Superior temporal gyrus (tissue), 1 donor: ENCODE data around the gene KAT8.
"Not testable (repeated sequence)": the region's sequence is repeated elsewhere in the genome, so short reads cannot be mapped to it uniquely, and the experiment has no call there.

Experiments
- DNase-seq: peaks from one replicate; pipeline ENCODE4 v3.0.0-alpha.2; 2016; ENCODE audit errors: extremely low spot score

Gene KAT8

DNA sequence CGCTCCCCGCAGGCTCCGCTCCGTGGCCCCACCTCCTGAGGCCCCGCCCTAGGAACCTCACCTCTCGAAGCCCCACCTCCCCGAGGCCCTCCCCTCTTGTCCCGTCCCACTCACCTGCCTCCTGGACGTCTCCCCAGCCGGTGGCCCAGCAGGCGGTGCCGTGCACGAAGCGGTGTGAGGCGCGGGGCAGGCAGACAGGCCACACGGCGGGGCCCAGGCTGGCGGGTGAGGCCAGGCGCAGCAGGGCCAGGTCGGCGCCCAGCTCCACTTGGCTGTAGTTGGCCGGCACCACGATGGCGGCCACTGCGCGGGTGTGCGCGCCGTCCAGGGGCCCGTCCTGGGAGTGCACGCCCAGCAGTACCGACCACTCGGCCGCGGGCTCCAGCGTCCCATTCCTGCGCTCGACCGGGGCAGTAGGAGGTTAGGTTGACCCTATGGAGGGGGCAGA is 30.8 kb downstream of the KAT8 start:
- DNase-seq: no peak

DNA sequence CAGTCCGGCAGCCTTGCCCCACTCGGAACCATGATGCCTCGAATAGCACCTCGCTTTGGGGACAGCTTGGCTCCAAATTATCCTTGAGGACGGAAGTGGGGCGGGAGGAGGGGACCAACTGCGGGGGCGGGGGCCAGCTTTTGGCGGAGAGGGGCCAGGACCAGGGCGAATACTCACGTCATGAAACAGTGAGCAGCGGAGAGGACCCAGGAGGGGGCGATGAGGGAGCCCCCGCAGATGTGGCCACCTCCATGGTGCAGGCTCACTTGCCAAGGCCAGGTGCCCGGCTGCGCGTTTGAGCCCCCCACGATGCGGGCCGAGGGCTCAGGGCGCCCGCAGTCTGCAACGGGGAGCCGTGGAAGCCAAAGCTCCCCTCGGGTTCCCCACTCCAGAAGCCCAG is 31.4 kb downstream of the KAT8 start:
- DNase-seq: no peak

DNA sequence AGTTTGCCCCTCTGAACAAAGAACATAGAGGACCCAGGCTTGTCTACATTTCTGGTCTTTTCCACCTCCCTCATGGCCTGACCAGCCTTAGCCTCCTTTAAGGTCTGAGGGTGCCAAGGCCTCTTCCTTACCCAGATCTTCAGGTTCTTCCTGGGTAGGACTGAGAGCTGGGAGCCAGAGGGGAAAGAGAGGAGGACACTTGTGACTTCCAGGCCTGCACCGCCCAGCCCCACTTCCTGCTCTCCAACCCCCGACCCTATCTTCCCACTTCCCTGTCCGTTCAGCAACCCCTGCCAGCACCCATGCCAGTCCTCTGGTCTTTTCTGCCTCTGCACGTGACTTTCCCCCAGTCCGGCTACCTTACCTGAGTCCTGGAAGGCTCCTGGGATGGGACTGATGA is 31.9 kb downstream of the KAT8 start:
- DNase-seq: no peak

DNA sequence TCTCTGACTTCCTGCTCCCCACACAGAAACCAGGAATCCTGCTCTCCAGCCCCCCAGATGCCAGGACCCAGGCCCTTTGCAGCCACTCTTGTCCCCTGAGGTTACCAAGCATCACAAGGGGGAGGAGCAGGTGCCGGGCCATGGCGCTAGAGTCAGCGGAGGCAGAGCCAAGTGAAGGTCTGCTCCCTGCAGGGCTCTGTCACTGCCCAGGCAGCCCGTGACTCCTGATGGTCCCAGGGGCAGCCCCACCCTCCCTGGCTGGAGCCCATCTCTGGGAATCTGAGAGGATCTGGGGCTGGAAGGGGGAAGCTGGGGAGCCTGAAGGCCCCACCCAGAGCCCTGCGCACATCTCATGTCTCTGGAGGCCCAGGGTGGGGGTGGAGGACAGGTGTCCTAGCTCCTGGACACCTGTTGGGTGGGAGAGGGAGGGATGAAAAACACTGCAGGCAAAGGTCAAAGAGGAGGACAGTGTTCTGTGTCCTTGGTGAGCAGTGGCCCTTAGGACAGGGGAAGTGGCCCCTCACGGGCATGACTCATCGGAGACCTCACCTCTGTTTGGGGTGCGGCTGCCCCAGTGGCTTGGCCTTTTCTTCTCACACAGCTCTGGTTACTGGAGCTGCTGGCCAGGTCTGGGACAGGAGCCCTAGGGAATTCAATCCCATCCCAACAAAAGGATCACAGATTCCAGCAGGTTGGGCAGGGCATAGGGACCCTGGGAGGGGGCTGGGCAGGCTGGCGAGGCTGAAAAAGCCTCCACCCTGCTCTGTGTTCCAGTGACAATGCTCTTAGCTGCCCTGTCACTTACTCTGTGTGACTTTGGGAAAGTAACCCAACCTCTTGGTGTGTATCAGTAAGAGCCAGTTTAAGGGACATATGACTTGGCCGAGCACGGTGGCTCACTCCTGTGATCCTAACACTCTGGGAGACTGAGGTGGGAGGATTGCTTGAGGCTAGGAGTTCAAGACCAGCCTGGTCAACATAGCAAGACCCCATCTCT is 32.7 kb downstream of the KAT8 start, which contains the start of gene PRSS36:
TSS of gene PRSS36 (minus strand) at position 173 of the 997 bp plus-strand sequence. CDS start at position 142, 31 bp downstream.
- DNase-seq: no peak

DNA sequence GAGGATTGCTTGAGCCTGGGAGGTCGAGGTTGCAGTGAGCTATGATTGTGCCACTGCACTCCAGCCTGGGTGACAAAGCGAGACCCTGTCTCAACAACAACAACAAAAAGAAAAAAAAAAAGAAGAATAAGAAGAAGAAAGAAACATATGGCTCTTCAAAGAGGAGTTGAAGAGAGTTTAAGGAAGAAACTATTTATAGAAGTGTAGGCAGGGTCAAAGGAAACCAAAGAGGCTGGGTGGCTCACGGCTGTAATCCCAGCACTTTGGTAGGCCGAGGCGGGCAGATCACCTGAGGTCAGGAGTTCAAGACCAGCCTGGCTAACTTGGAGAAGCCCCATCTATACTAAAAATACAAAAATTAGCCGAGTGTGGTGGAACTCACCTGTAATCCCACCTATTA is 33.5 kb downstream of the KAT8 start:
- DNase-seq: not testable (repeated sequence)

DNA sequence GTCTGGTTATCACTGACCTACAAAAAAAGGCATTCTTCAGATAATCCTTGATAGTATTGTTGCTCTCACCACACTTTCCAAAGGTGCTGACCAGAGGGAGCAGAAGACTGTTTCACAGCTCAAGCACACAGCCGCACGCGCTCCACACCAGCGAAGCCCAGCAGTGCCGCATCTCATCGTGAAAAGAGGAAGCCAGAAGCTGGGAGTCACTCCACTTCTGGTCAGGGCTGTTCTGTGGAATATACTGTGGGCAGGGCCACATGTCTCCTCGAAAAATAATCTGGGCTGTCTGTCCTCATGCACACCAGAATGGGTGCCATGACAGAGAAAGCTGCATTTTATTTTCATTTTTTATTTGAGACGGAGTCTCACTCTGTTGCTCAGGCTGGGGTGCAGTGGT is 39.7 kb downstream of the KAT8 start:
- peak; percentile 10 for DNase-seq

DNA sequence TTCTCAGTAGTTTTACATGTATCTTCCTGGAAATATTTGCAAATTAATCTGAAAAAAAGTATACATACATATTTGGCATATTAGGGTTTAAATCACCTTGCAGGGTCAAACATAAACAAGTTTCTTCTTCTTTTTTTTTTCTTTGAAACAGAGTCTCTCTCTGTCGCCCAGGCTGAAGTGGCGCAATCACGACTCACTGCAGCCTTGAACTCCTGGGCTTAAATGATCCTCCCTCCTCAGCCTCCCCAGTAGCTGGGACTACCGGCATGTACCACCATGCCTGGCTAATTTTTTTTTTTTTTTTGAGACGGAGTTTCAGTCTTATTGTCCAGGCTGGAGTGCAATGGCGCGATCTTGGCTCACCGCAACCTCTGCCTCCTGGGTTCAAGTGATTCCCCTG is 49.9 kb downstream of the KAT8 start:
- DNase-seq: no peak

DNA sequence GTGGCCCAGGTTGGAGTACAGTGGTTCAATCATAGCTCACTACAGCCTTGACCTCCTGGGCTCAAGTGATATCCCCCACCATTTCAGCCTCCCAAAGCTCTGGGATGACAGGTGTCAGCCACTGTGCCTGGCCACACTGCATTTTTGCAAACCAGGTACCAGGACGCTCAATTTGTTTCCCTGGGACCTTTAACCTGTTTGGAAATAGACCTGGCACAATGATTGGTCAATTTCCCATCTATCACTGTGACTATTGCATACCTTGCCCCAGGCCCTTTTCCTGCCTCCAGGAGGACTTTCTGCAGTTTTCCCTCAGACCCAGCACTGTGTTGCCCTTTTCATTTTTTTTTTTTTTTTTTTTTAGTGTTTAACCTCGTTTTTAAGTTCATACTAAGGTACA is 51.4 kb downstream of the KAT8 start:
- no peak for DNase-seq

DNA sequence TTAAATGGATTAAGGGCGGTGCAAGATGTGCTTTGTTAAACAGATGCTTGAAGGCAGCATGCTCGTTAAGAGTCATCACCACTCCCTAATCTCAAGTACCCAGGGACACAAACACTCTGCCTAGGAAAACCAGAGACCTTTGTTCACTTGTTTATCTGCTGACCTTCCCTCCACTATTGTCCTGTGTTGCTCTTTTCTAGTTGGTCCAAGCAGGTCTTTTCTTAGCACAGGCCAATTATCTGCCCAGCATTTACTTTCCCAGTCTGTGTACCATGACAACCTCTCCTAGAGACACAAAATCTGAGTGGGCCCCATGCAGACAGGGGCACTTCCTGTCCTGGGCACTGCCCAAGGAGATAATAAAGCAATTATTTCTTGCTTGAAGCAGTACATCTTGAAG is 52.6 kb downstream of the KAT8 start:
- DNase-seq: not testable (repeated sequence)

DNA sequence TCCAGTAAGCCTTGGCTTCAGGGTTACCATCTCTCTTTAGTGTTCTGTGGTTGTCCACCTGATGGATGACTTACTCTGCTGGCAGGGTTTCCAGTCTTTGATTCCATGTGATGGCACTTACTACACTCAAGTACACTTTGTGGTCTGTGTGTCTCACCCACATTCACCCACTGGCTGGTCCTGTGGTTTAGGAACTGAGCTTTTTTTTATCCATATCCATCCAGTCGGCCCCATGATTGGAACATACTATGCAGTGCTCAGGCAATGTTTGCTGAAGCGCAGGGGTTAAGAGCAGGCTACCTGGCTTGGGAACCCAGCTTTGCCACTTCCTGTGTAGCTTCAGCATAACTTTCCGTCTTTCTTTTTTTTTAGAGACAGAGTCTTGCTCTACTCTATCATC is 59.7 kb downstream of the KAT8 start:
- DNase-seq: no peak

DNA sequence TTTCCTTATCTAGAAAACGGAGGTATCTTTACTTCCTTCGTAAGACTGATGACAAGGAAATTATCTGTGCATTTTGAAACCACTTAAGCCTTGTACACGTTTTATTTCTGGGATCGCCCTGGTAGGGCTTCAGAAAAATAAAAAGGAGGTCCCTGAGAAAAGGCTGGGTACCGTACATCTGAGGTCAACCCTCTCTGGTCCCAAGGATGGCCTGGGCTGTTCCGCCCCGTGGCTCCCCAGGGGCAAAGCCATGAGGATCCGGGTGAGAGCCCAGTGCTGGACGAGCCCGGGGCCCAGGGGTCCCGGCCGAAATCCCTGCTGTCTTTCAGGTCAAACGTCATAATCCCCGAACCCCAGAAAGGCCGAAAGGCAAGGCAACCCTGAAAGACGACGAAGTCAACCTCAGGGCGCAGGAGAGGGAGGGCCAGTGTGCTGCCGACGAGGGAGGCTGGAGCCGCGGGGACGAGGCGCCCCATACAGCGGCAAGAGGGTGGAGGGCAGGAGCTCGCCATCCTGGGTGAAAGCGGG is 61.8 kb downstream of the KAT8 start:
- peak; percentile 24 for DNase-seq

DNA sequence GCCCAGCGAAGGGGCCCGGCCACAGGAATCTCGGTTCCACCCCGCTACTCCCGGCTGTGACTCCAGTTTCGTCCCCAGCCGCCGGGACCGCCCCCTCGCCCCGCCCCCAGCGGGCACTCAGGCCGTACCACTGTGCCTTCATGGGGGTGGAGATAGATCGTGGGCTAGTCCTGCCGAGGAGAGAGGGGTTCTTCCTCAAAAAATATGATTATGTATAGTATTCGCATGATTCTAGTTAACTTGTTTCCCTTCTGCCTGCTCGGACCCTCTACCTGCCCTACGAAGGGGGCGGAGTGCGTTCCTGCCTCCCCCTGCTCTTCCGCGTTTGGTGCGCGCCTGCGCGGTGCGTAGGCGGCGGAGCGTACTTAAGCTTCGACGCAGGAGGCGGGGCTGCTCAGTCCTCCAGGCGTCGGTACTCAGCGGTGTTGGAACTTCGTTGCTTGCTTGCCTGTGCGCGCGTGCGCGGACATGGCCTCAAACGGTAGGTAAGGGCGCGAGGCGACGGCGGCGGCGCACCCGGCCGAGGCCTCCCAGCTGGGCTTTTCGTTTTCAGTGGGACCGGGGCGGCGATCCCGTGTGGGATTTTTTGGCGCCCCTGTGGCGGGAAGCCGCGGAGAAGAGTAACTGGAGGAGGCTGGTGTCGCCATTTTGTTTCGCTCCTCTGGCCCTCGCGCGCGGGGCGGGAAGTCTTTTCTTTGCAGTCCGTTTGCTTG is 62.4 kb downstream of the KAT8 start, which contains the start of gene FUS:
TSS of gene FUS (plus strand) at position 393 of the 713 bp plus-strand sequence. CDS start at position 469, 76 bp downstream.
- DNase-seq: peak; percentile 95
